ENCODE measurements around the gene LDB2.

The LDB2 gene

GRCh38 chr4:16916719-16917337 lies 18.4 kb upstream of the LDB2 start:
- no peak overlapping the region for H3K27ac ChIP-seq
- TF ChIP-seq CTCF (IDR thresholded peaks at IDR 0.05), result peak; percentile 30
- H3K4me3 ChIP-seq, result no peak overlapping the region
- no peak for DNase-seq (ENCODE audit: low spot score)

- DNase-seq (ENCODE audit: low spot score), result no peak
- no peak overlapping the region for H3K4me3 ChIP-seq
- no peak for TF ChIP-seq CTCF (IDR thresholded peaks at IDR 0.05)
- H3K27ac ChIP-seq, result no peak overlapping the region
Observed at GRCh38 chr4:16916031-16916430, 17.6 kb upstream of the LDB2 start.

GRCh38 chr4:16914208-16914607 lies 15.8 kb upstream of the LDB2 start:
- Histone ChIP-seq H3K27ac (no peak overlapping the region), H3K4me3 (no peak overlapping the region)
- no peak for DNase-seq (ENCODE audit: low spot score)
- TF ChIP-seq CTCF (IDR thresholded peaks at IDR 0.05), result no peak

GRCh38 chr4:16912896-16913295 lies 14.5 kb upstream of the LDB2 start:
- no peak for TF ChIP-seq CTCF (IDR thresholded peaks at IDR 0.05)

GRCh38 chr4:16909281-16909680 lies 10.8 kb upstream of the LDB2 start:
- H3K27ac ChIP-seq, result no peak overlapping the region
- no peak for TF ChIP-seq CTCF (IDR thresholded peaks at IDR 0.05)
- peak overlapping the region; percentile 40 for H3K4me3 ChIP-seq
- no peak for DNase-seq (ENCODE audit: low spot score)

More at GRCh38 chr4:16912896-16913295, 14.5 kb upstream of the LDB2 start:
- Histone ChIP-seq H3K4me3 (no peak overlapping the region), H3K27ac (no peak overlapping the region)
- no peak for DNase-seq (ENCODE audit: low spot score)

GRCh38 chr4:16908377-16909021 lies 10.1 kb upstream of the LDB2 start:
- H3K27ac ChIP-seq, result no peak overlapping the region
- no peak for DNase-seq (ENCODE audit: low spot score)
- no peak overlapping the region for H3K4me3 ChIP-seq
- no peak for TF ChIP-seq CTCF (IDR thresholded peaks at IDR 0.05)

- no peak overlapping the region for H3K27ac ChIP-seq
- H3K4me3 ChIP-seq, result no peak overlapping the region
- no peak for TF ChIP-seq CTCF (IDR thresholded peaks at IDR 0.05)
- no peak for DNase-seq (ENCODE audit: low spot score)
Observed at GRCh38 chr4:16900325-16900724, 1.9 kb upstream of the LDB2 start.
